GM21576 (cell line): ENCODE results near the gene ZNF503.

Experiments used
- ATAC-seq: cut with Tn5 transposase; IDR thresholded peaks from one replicate; pipeline ENCODE4 v1.9.1; 2021; ENCODE audit warnings: mild to moderate bottlenecking, moderate library complexity; ENCODE audit not compliant: unreplicated experiment

The ZNF503 gene

GRCh38 chr10:75358132-75358531, 43.4 kb downstream of the ZNF503 start:
- ATAC-seq, result no peak

GRCh38 chr10:75357500-75357899, 44.1 kb downstream of the ZNF503 start:
- no peak for ATAC-seq

GRCh38 chr10:75356484-75356883, 45.1 kb downstream of the ZNF503 start:
- no peak for ATAC-seq

GRCh38 chr10:75355706-75356105, 45.9 kb downstream of the ZNF503 start:
- ATAC-seq, result no peak

- no peak for ATAC-seq
These were observed 48.4 kb downstream of the ZNF503 start for GRCh38 chr10:75353183-75353582.

- no peak for ATAC-seq
These were observed 48.9 kb downstream of the ZNF503 start for GRCh38 chr10:75352650-75353049.

- ATAC-seq, result no peak
These were observed 49.9 kb downstream of the ZNF503 start for GRCh38 chr10:75351637-75352036.

GRCh38 chr10:75350791-75351190, 50.8 kb downstream of the ZNF503 start:
- ATAC-seq, result no peak
